HEK293 (cell line): ENCODE results near the gene ZFYVE21.

Experiments
- CTCF ChIA-PET: fragments of 350-600 bp; formaldehyde crosslinking; extraction: SDS; loops from one replicate; lab custom pipeline; 2021; ENCODE audit warnings: antibody characterized with exemption; lab: Yijun Ruan, JAX
- POLR2A ChIA-PET: fragments of 300-600 bp; formaldehyde crosslinking; extraction: SDS; loops from one replicate; lab custom pipeline; 2020; ENCODE audit warnings: antibody characterized with exemption, inconsistent platforms; lab: Yijun Ruan, JAX
- H3K27ac ChIP-seq: fragments of 200-500 bp; sonication (Bioruptor generic); 2 replicates; pipeline ENCODE4 v1.5.1; 2014; ENCODE audit warnings: low read depth, low read length, control low read depth, inconsistent platforms; ENCODE audit errors: extremely low read depth
- H3K36me3 ChIP-seq, 2 experiments: fragments of 200-500 bp in 1 of 2; sonication (Bioruptor generic) in 1 of 2; 1 replicate in 1 of 2; 2 replicates in 1 of 2; pipeline ENCODE4 v1.5.1; 2014 to 2017; ENCODE audit warnings: inconsistent platforms in 2 of 2, low read length in 2 of 2; ENCODE audit not compliant: control insufficient read depth in 2 of 2, insufficient read depth in 1 of 2
- H3K4me1 ChIP-seq: fragments of 200-500 bp; sonication (Bioruptor generic); 2 replicates; pipeline ENCODE4 v1.5.1; 2014; ENCODE audit warnings: mild to moderate bottlenecking, low read length, inconsistent platforms; ENCODE audit not compliant: control insufficient read depth, insufficient read depth
- H3K4me3 ChIP-seq: 2 replicates; pipeline ENCODE4 v1.5.1; 2011; ENCODE audit warnings: low read depth, mild to moderate bottlenecking, control low read depth, low read length, moderate library complexity
- H3K9me3 ChIP-seq: fragments of 200-500 bp; sonication (Bioruptor generic); 2 replicates; pipeline ENCODE4 v1.5.1; 2014; ENCODE audit warnings: low read depth, low read length, inconsistent platforms; ENCODE audit not compliant: control insufficient read depth, insufficient read depth
- BCL11A ChIP-seq: fragments of 450-650 bp; formaldehyde crosslinking; IDR thresholded peaks from 2 replicates; pipeline ENCODE4 v1.5.1; 2016; ENCODE audit warnings: low read depth, missing biosample characterization, missing genetic modification characterization
- GLIS1 ChIP-seq: fragments of 450-650 bp; formaldehyde crosslinking; IDR thresholded peaks from 2 replicates; pipeline ENCODE4 v1.5.1; 2016; ENCODE audit warnings: missing biosample characterization, missing genetic modification characterization
- GLIS2 ChIP-seq: fragments of 450-650 bp; formaldehyde crosslinking; IDR thresholded peaks from 2 replicates; pipeline ENCODE4 v1.5.1; 2016; ENCODE audit warnings: missing biosample characterization, missing genetic modification characterization
- IKZF3 ChIP-seq: fragments of 450-650 bp; IDR thresholded peaks from 2 replicates; pipeline ENCODE4 v1.5.0; 2018; ENCODE audit warnings: missing biosample characterization, mild to moderate bottlenecking, missing genetic modification characterization, moderate library complexity
- KLF8 ChIP-seq: fragments of 450-650 bp; formaldehyde crosslinking; IDR thresholded peaks from 2 replicates; pipeline ENCODE4 v1.5.1; 2016; ENCODE audit warnings: missing biosample characterization, missing genetic modification characterization
- MEIS1 ChIP-seq: sonication (generic); formaldehyde crosslinking; IDR thresholded peaks from 2 replicates; pipeline ENCODE4 v1.8.1; 2022; ENCODE audit warnings: missing genetic modification reagents, mild to moderate bottlenecking, borderline replicate concordance
- OSR2 ChIP-seq: fragments of 450-650 bp; formaldehyde crosslinking; IDR thresholded peaks from 2 replicates; pipeline ENCODE4 v1.5.1; 2016; ENCODE audit warnings: missing biosample characterization, missing genetic modification characterization
- REPIN1 ChIP-seq: fragments of 450-650 bp; formaldehyde crosslinking; IDR thresholded peaks from 2 replicates; pipeline ENCODE4 v1.5.1; 2017; ENCODE audit warnings: missing biosample characterization, missing genetic modification characterization, low read depth
- SCRT1 ChIP-seq: fragments of 450-650 bp; formaldehyde crosslinking; IDR thresholded peaks from 2 replicates; pipeline ENCODE4 v1.5.1; 2016; ENCODE audit warnings: missing biosample characterization, missing genetic modification characterization, borderline replicate concordance
- SP7 ChIP-seq: fragments of 450-650 bp; formaldehyde crosslinking; IDR thresholded peaks from 2 replicates; pipeline ENCODE4 v1.5.1; 2016; ENCODE audit warnings: missing biosample characterization, missing genetic modification characterization
- ZBTB20 ChIP-seq: fragments of 450-650 bp; formaldehyde crosslinking; IDR thresholded peaks from 2 replicates; pipeline ENCODE4 v1.5.1; 2016; ENCODE audit warnings: missing biosample characterization, missing genetic modification characterization
- ZFHX2 ChIP-seq: fragments of 450-650 bp; formaldehyde crosslinking; conservative IDR thresholded peaks from 2 replicates; pipeline ENCODE4 v1.5.1; 2016; ENCODE audit warnings: missing biosample characterization, missing genetic modification characterization
- ZFP69B ChIP-seq: fragments of 450-650 bp; formaldehyde crosslinking; IDR thresholded peaks from 2 replicates; pipeline ENCODE4 v1.5.1; 2016; ENCODE audit warnings: missing biosample characterization, missing genetic modification characterization
- ZNF114 ChIP-seq: fragments of 450-650 bp; formaldehyde crosslinking; IDR thresholded peaks from 2 replicates; pipeline ENCODE4 v1.5.0; 2017; ENCODE audit warnings: missing biosample characterization, missing genetic modification characterization
- ZNF140 ChIP-seq: fragments of 450-650 bp; formaldehyde crosslinking; IDR thresholded peaks from 2 replicates; pipeline ENCODE4 v1.5.1; 2016; ENCODE audit warnings: missing biosample characterization, missing genetic modification characterization
- ZNF174 ChIP-seq: fragments of 450-650 bp; formaldehyde crosslinking; IDR thresholded peaks from 2 replicates; pipeline ENCODE4 v1.5.0; 2017; ENCODE audit warnings: missing biosample characterization, mild to moderate bottlenecking, missing genetic modification characterization
- ZNF19 ChIP-seq: fragments of 450-650 bp; formaldehyde crosslinking; IDR thresholded peaks from 2 replicates; pipeline ENCODE4; 2016; ENCODE audit warnings: missing biosample characterization, missing genetic modification characterization, low read depth
- ZNF23 ChIP-seq: fragments of 450-650 bp; formaldehyde crosslinking; IDR thresholded peaks from 2 replicates; pipeline ENCODE4 v1.5.1; 2016; ENCODE audit warnings: missing biosample characterization, missing genetic modification characterization, borderline replicate concordance
- ZNF24 ChIP-seq: fragments of 450-650 bp; formaldehyde crosslinking; IDR thresholded peaks from 2 replicates; pipeline ENCODE4 v1.5.1; 2016; ENCODE audit warnings: missing biosample characterization, missing genetic modification characterization
- ZNF302 ChIP-seq: fragments of 450-650 bp; formaldehyde crosslinking; IDR thresholded peaks from 2 replicates; pipeline ENCODE4 v1.5.1; 2016; ENCODE audit warnings: missing biosample characterization, missing genetic modification characterization, low read depth
- ZNF350 ChIP-seq: fragments of 450-650 bp; formaldehyde crosslinking; IDR thresholded peaks from 2 replicates; pipeline ENCODE4 v1.5.0; 2017; ENCODE audit warnings: missing biosample characterization, mild to moderate bottlenecking, missing genetic modification characterization
- ZNF423 ChIP-seq: fragments of 450-650 bp; formaldehyde crosslinking; IDR thresholded peaks from 2 replicates; pipeline ENCODE4 v1.5.1; 2016; ENCODE audit warnings: missing biosample characterization, missing genetic modification characterization
- ZNF571 ChIP-seq: fragments of 450-650 bp; formaldehyde crosslinking; IDR thresholded peaks from 2 replicates; pipeline ENCODE4 v1.5.0; 2017; ENCODE audit warnings: missing biosample characterization, missing genetic modification characterization
- ZNF626 ChIP-seq: fragments of 450-650 bp; sonication (Bioruptor Pico); formaldehyde crosslinking; IDR thresholded peaks from 2 replicates; pipeline ENCODE4 v1.5.1; 2018; ENCODE audit warnings: missing biosample characterization, missing genetic modification characterization, inconsistent platforms
- ZNF664 ChIP-seq: fragments of 450-650 bp; formaldehyde crosslinking; IDR thresholded peaks from 2 replicates; pipeline ENCODE4 v1.5.1; 2016; ENCODE audit warnings: missing biosample characterization, missing genetic modification characterization
- ZNF76 ChIP-seq: fragments of 450-650 bp; formaldehyde crosslinking; IDR thresholded peaks from 2 replicates; pipeline ENCODE4; 2016; ENCODE audit warnings: low read depth, missing biosample characterization, missing genetic modification characterization, borderline replicate concordance
- ZNF837 ChIP-seq: fragments of 450-650 bp; formaldehyde crosslinking; IDR thresholded peaks from 2 replicates; pipeline ENCODE4 v1.5.1; 2016; ENCODE audit warnings: missing biosample characterization, missing genetic modification characterization
- TF ChIP-seq, protein P1 (sequence below): IDR thresholded peaks from 2 replicates; pipeline ENCODE4 v1.6.1; 2011; ENCODE audit warnings: mild to moderate bottlenecking, low read depth, low read length, borderline replicate concordance
- TF ChIP-seq, protein P2 (sequence below): fragments of 450-650 bp; formaldehyde crosslinking; IDR thresholded peaks from 2 replicates; pipeline ENCODE4 v1.5.1; 2017; ENCODE audit warnings: missing biosample characterization, missing genetic modification characterization
- TF ChIP-seq, protein P3 (sequence below): fragments of 450-650 bp; formaldehyde crosslinking; conservative IDR thresholded peaks from 2 replicates; pipeline ENCODE4 v1.5.1; 2016; ENCODE audit warnings: low read depth, missing biosample characterization, missing genetic modification characterization

ZFYVE21 gene

DNA sequence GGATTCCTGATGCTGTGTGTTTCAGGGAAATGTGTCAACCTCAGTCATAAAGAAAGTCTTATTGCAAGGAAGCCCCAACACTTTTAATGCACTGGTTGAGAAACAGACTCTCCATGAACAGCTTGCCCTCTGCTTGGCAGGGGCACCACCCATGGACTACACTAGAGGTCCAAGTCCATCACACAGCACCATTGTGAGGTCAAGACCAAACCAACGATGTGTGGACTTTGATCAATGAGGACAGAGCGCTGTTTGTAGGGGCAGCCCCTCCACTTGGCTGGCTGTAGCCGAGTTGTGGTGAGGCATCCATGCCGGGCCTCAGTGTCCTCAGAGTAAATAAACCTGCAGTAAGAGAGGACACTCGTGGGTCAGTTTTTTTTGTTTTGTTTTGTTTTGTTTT, 29.8 kb downstream of the ZFYVE21 start:
- no peaks in the 10 kb centered on the region for H3K9me3 ChIP-seq
- H3K4me1 ChIP-seq, result no peaks in the 10 kb centered on the region
- POLR2A ChIA-PET, result interaction anchor here (0.6 to 1.1 kb wide), 3 partner anchors 30 to 174 kb away, joined by 3 to 7 read pairs (median 5); partner anchors contain the start of genes XRCC3 and ZFYVE21
- CTCF ChIA-PET, result no interaction called here
- H3K27ac ChIP-seq, result no peak overlapping the region
- no peak overlapping the region for H3K4me3 ChIP-seq
- TF ChIP-seq IKZF3 (tag by site-specific recombination), result no peak
- TF ChIP-seq GLIS1 (tag by site-specific recombination), result no peak
- TF ChIP-seq, protein P1, sequence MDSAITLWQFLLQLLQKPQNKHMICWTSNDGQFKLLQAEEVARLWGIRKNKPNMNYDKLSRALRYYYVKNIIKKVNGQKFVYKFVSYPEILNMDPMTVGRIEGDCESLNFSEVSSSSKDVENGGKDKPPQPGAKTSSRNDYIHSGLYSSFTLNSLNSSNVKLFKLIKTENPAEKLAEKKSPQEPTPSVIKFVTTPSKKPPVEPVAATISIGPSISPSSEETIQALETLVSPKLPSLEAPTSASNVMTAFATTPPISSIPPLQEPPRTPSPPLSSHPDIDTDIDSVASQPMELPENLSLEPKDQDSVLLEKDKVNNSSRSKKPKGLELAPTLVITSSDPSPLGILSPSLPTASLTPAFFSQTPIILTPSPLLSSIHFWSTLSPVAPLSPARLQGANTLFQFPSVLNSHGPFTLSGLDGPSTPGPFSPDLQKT, result no peak
- no peak for TF ChIP-seq ZFP69B (tag by site-specific recombination)
- TF ChIP-seq OSR2, result no peak
- TF ChIP-seq ZNF140 (tag by site-specific recombination), result no peak
- TF ChIP-seq, protein P2, sequence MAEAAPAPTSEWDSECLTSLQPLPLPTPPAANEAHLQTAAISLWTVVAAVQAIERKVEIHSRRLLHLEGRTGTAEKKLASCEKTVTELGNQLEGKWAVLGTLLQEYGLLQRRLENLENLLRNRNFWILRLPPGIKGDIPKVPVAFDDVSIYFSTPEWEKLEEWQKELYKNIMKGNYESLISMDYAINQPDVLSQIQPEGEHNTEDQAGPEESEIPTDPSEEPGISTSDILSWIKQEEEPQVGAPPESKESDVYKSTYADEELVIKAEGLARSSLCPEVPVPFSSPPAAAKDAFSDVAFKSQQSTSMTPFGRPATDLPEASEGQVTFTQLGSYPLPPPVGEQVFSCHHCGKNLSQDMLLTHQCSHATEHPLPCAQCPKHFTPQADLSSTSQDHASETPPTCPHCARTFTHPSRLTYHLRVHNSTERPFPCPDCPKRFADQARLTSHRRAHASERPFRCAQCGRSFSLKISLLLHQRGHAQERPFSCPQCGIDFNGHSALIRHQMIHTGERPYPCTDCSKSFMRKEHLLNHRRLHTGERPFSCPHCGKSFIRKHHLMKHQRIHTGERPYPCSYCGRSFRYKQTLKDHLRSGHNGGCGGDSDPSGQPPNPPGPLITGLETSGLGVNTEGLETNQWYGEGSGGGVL (tag by site-specific recombination), result no peak
- TF ChIP-seq ZNF837 (tag by site-specific recombination), result no peak
- no peak for TF ChIP-seq ZNF76 (tag by site-specific recombination)
- no peak for TF ChIP-seq ZNF571 (tag by site-specific recombination)
- TF ChIP-seq SP7 (tag by site-specific recombination), result no peak
- TF ChIP-seq ZNF24 (tag by site-specific recombination), result no peak
- no peak for TF ChIP-seq ZNF423
- TF ChIP-seq ZNF23 (tag by site-specific recombination), result no peak
- TF ChIP-seq, protein P3, sequence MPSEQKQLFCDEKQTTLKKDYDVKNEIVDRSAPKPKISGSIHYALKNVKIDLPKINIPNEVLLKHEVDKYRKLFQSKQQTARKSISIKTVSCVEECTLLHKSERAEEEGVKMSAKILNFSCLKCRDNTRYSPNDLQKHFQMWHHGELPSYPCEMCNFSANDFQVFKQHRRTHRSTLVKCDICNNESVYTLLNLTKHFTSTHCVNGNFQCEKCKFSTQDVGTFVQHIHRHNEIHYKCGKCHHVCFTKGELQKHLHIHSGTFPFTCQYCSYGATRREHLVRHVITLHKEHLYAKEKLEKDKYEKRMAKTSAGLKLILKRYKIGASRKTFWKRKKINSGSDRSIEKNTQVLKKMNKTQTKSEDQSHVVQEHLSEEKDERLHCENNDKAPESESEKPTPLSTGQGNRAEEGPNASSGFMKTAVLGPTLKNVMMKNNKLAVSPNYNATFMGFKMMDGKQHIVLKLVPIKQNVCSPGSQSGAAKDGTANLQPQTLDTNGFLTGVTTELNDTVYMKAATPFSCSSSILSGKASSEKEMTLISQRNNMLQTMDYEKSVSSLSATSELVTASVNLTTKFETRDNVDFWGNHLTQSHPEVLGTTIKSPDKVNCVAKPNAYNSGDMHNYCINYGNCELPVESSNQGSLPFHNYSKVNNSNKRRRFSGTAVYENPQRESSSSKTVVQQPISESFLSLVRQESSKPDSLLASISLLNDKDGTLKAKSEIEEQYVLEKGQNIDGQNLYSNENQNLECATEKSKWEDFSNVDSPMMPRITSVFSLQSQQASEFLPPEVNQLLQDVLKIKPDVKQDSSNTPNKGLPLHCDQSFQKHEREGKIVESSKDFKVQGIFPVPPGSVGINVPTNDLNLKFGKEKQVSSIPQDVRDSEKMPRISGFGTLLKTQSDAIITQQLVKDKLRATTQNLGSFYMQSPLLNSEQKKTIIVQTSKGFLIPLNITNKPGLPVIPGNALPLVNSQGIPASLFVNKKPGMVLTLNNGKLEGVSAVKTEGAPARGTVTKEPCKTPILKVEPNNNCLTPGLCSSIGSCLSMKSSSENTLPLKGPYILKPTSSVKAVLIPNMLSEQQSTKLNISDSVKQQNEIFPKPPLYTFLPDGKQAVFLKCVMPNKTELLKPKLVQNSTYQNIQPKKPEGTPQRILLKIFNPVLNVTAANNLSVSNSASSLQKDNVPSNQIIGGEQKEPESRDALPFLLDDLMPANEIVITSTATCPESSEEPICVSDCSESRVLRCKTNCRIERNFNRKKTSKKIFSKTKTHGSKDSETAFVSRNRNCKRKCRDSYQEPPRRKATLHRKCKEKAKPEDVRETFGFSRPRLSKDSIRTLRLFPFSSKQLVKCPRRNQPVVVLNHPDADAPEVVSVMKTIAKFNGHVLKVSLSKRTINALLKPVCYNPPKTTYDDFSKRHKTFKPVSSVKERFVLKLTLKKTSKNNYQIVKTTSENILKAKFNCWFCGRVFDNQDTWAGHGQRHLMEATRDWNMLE, result no peak
- TF ChIP-seq BCL11A (tag by site-specific recombination), result no peak
- no peak for TF ChIP-seq ZNF626 (tag by site-specific recombination)
- H3K36me3 ChIP-seq, result peaks cover 0 to 82% of the 10 kb centered on the region in 2 experiments; a peak in 1 of 3 replicates

DNA sequence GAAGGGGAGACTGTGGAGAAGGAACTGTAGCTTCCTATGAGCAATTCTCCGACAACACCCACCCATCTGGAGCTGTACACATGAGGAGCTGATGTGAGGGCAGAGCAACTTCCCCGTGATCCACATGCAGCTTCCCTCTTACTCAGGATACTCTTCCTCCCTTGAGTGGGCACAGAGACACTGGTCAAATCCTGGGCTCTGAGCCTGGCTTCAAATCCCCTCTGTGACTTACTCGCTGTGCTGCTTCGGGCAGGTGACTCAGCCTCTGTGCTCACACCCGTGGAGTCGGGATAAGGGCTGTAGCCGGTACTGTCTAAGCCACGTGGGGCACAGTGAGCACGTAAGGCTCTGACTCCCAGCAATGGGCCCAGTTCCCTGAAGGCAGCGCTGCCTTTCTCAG, 31.1 kb downstream of the ZFYVE21 start:
- Histone ChIP-seq H3K9me3 (no peaks in the 10 kb centered on the region), H3K4me3 (no peak overlapping the region), H3K36me3 (peaks cover 5 to 69% of the 10 kb centered on the region in 2 experiments; a peak in 2 of 3 replicates), H3K4me1 (no peaks in the 10 kb centered on the region), H3K27ac (no peak overlapping the region)
- ChIA-PET CTCF (no interaction called here), POLR2A (no interaction called here)
- no peak for TF ChIP-seq ZNF302 (tag by site-specific recombination)
- no peak for TF ChIP-seq GLIS2 (tag by site-specific recombination)
- TF ChIP-seq ZFHX2 (tag by site-specific recombination), result no peak
- TF ChIP-seq SCRT1 (tag by site-specific recombination), result no peak
- no peak for TF ChIP-seq ZNF350 (tag by site-specific recombination)
- TF ChIP-seq REPIN1 (tag by site-specific recombination), result no peak
- TF ChIP-seq ZNF664 (tag by site-specific recombination), result no peak
- TF ChIP-seq ZBTB20, result no peak
- TF ChIP-seq, protein P1, result no peak
- no peak for TF ChIP-seq ZNF174
- no peak for TF ChIP-seq ZNF19 (tag by site-specific recombination)
- TF ChIP-seq MEIS1 (CRISPR knock-in tag), result no peak
- no peak for TF ChIP-seq ZNF114 (tag by site-specific recombination)
- no peak for TF ChIP-seq KLF8 (tag by site-specific recombination)
